Neuronal stem cell (in vitro differentiated cells): ENCODE data around the gene EXOSC5.
"Not testable (repeated sequence)": the region's sequence is repeated elsewhere in the genome, so short reads cannot be mapped to it uniquely, and the experiment has no call there.

Experiments
- DNase-seq: peaks from one replicate; pipeline ENCODE4 v3.0.0-alpha.2; 2013; ENCODE audit warnings: low spot score
- H2AFZ ChIP-seq: one replicate; pipeline ENCODE4 v1.6.1; 2013; ENCODE audit warnings: mild to moderate bottlenecking, low read length, inconsistent platforms
- H2AK5ac ChIP-seq: 2 replicates; pipeline ENCODE4 v1.6.1; 2013; ENCODE audit warnings: low read depth, mild to moderate bottlenecking, inconsistent platforms, low read length, moderate library complexity, mixed read lengths
- H2BK120ac ChIP-seq: 2 replicates; pipeline ENCODE4 v1.6.1; 2013; ENCODE audit warnings: low read depth, mild to moderate bottlenecking, inconsistent platforms, low read length, moderate library complexity, mixed read lengths
- H2BK12ac ChIP-seq: one replicate; pipeline ENCODE4 v1.6.1; 2013; ENCODE audit warnings: low read length, inconsistent platforms
- H2BK15ac ChIP-seq: 2 replicates; pipeline ENCODE4 v1.6.1; 2013; ENCODE audit warnings: mild to moderate bottlenecking, low read length, inconsistent platforms, mixed read lengths
- H2BK5ac ChIP-seq: one replicate; pipeline ENCODE4 v1.6.1; 2013; ENCODE audit warnings: inconsistent platforms, mild to moderate bottlenecking, low read length, moderate library complexity
- H3K14ac ChIP-seq: one replicate; pipeline ENCODE4 v1.6.1; 2013; ENCODE audit warnings: low read length, inconsistent platforms
- H3K18ac ChIP-seq: 2 replicates; pipeline ENCODE4 v1.6.1; 2013; ENCODE audit warnings: low read length, inconsistent platforms
- H3K23ac ChIP-seq: 2 replicates; pipeline ENCODE4 v1.6.1; 2013; ENCODE audit warnings: low read depth, mild to moderate bottlenecking, mixed read lengths, low read length, inconsistent platforms; ENCODE audit not compliant: poor library complexity
- H3K27ac ChIP-seq: replicated peaks from 3 replicates; pipeline ENCODE4 v1.5.1; 2013; ENCODE audit warnings: low read length, inconsistent platforms
- H3K27me3 ChIP-seq, 3 experiments: 2 replicates each; pipeline ENCODE4 v1.6.1; 2013; ENCODE audit warnings: low read length in 3 of 3, mild to moderate bottlenecking in 2 of 3, inconsistent platforms in 1 of 3, low read depth in 1 of 3, mixed read lengths in 1 of 3, moderate library complexity in 1 of 3; ENCODE audit not compliant: control insufficient read depth in 3 of 3, insufficient read depth in 3 of 3
- H3K36me3 ChIP-seq, 2 donors: replicated peaks in 1 of 2; 2 replicates each; pipeline ENCODE4 v1.6.1; 2013; ENCODE audit warnings: low read length in 2 of 2; ENCODE audit not compliant: control insufficient read depth in 2 of 2, insufficient read depth in 2 of 2
- H3K4ac ChIP-seq: 2 replicates; pipeline ENCODE4 v1.6.1; 2013; ENCODE audit warnings: inconsistent platforms, mild to moderate bottlenecking, low read length, moderate library complexity
- H3K4me1 ChIP-seq, 2 donors: 1 replicate in 1 of 2; 2 replicates in 1 of 2; pipeline ENCODE4 v1.6.1; 2013; ENCODE audit warnings: low read length in 2 of 2, low read depth in 1 of 2; ENCODE audit not compliant: control insufficient read depth in 2 of 2, insufficient read depth in 1 of 2
- H3K4me2 ChIP-seq: one replicate; pipeline ENCODE4 v1.6.1; 2013; ENCODE audit warnings: mild to moderate bottlenecking, low read length, inconsistent platforms; ENCODE audit not compliant: insufficient read depth, poor library complexity, severe bottlenecking
- H3K4me3 ChIP-seq, 2 donors: 2 replicates each; pipeline ENCODE4 v1.5.1; 2013; ENCODE audit warnings: low read length in 2 of 2, mild to moderate bottlenecking in 2 of 2, inconsistent platforms in 1 of 2, moderate library complexity in 1 of 2
- H3K79me1 ChIP-seq: one replicate; pipeline ENCODE4 v1.6.1; 2013; ENCODE audit warnings: low read depth, mild to moderate bottlenecking, inconsistent platforms, low read length, moderate library complexity
- H3K9ac ChIP-seq: one replicate; pipeline ENCODE4 v1.6.1; 2013; ENCODE audit warnings: mild to moderate bottlenecking, low read depth, low read length, inconsistent platforms; ENCODE audit not compliant: poor library complexity
- H3K9me3 ChIP-seq, 2 donors: replicated peaks in 1 of 2; 2 replicates each; pipeline versions ENCODE3 to v1.6.1; 2013; ENCODE audit warnings: low read length in 2 of 2, mild to moderate bottlenecking in 2 of 2, inconsistent platforms in 1 of 2, low read depth in 1 of 2, mixed read lengths in 1 of 2, moderate library complexity in 1 of 2; ENCODE audit not compliant: control insufficient read depth in 2 of 2, insufficient read depth in 1 of 2
- H4K8ac ChIP-seq: one replicate; pipeline ENCODE4 v1.6.1; 2013; ENCODE audit warnings: low read depth, mild to moderate bottlenecking, inconsistent platforms, low read length, moderate library complexity
- H4K91ac ChIP-seq: one replicate; pipeline ENCODE4 v1.6.1; 2013; ENCODE audit warnings: low read length, low read depth, mild to moderate bottlenecking, inconsistent platforms; ENCODE audit not compliant: poor library complexity
- WGBS, 2 donors: extraction: QIAGEN DNeasy Blood & Tissue Kit; methylation state at CpG; one replicate each; pipeline ENCODE4 v1.1.7; 2013; ENCODE audit warnings: missing lambda C conversion rate in 2 of 2, mixed read lengths in 1 of 2; ENCODE audit not compliant: insufficient read length in 2 of 2, insufficient replicate concordance in 1 of 2; ENCODE audit errors: extremely low coverage in 2 of 2; 5-methylcytosine and 5-hydroxymethylcytosine counted together

The EXOSC5 gene

GRCh38 chr19:41437944-41438574, 40.9 kb upstream of the EXOSC5 start:
- no peak overlapping the region for H2AK5ac ChIP-seq
- H3K4me1 ChIP-seq, result no peaks in the 10 kb centered on the region
- H2BK5ac ChIP-seq, result no peak overlapping the region
- no peak overlapping the region for H3K4ac ChIP-seq
- no peak overlapping the region for H2AFZ ChIP-seq
- no peak overlapping the region for H3K9ac ChIP-seq
- H3K4me2 ChIP-seq, result no peak overlapping the region
- H3K79me1 ChIP-seq, result no peaks in the 10 kb centered on the region
- no peak overlapping the region for H2BK15ac ChIP-seq
- no peak overlapping the region for H4K91ac ChIP-seq
- peaks cover 17 to 27% of the 10 kb centered on the region in 2 donors for H3K36me3 ChIP-seq
- H2BK120ac ChIP-seq, result no peak overlapping the region
- no peaks in the 10 kb centered on the region for H3K27me3 ChIP-seq
- no CpG with 5 or more reads among the region's 7 CpGs for WGBS, 2 donors
- peaks cover 0 to 2% of the 10 kb centered on the region in 2 donors for H3K9me3 ChIP-seq
- no peak overlapping the region for H3K14ac ChIP-seq
- H3K4me3 ChIP-seq, result no peak overlapping the region
- no peak for DNase-seq
- H2BK12ac ChIP-seq, result no peak overlapping the region
- no peak overlapping the region for H3K18ac ChIP-seq
- H4K8ac ChIP-seq, result no peak overlapping the region
- H3K23ac ChIP-seq, result no peak overlapping the region
- H3K27ac ChIP-seq, result no peak overlapping the region

DNA sequence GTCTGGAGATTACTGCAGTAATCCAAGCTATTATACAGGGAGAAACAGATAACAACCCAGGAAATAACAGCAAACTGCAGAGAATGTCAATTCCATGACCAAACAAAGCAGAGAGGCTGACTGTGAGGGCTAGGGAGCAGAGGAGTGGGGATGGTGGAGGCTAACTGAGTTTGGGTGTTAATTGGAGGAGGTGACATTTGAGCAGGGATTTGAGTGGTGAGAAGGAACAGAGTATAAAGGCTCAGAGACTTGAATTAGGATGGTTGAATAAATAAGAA, 39.5 kb upstream of the EXOSC5 start:
- Histone ChIP-seq H2AK5ac (no peak overlapping the region), H4K91ac (no peak overlapping the region), H3K9ac (no peak overlapping the region), H3K23ac (no peak overlapping the region), H2BK15ac (no peak overlapping the region), H3K27ac (no peak overlapping the region), H2AFZ (no peak overlapping the region), H3K4me1 (no peaks in the 10 kb centered on the region), H3K18ac (no peak overlapping the region), H3K4me3 (no peak overlapping the region), H2BK5ac (no peak overlapping the region), H3K4me2 (no peak overlapping the region), H3K36me3 (peaks cover 31 to 42% of the 10 kb centered on the region in 2 donors), H3K14ac (no peak overlapping the region), H3K27me3 (no peaks in the 10 kb centered on the region), H3K9me3 (peaks cover 0 to 2% of the 10 kb centered on the region in 2 donors), H4K8ac (no peak overlapping the region), H2BK12ac (no peak overlapping the region), H3K4ac (no peak overlapping the region), H3K79me1 (peaks cover 5% of the 10 kb centered on the region), H2BK120ac (no peak overlapping the region)
- no peak for DNase-seq

DNA sequence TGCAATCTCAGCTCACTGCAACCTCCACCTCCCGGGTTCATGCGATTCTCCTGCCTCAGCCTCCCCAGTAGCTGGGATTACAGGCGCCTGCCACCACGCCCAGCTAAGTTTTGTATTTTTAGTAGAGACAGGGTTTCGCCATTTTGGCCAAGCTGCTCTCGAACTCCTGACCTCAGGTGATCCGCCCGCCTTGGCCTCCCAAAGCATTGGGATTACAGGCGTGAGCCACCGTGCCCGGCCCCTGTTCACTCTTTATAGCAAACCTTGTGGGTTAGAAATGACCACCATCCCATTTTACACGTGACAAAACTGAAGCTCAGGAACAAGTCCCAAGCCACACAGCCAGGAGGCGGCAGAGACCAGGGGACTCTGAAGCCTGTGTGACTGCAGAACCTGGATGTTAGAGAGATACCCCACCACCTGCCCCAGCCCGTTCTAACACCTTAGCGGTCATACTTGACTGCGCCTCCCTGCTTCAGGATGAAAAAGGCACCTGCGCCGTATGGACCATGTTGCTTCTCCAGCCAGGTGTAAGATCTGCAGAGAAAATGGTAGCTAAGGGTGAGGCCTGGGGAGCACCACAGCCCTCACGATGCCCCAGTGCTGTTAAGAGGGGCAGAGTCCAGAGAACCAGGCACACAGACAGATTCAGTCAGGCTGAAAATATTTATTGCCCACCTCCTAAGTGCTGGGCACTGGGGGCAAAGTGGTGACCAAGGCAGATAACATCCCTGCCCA, 38.9 kb upstream of the EXOSC5 start:
- H3K18ac ChIP-seq, result no peak overlapping the region
- no peak overlapping the region for H4K91ac ChIP-seq
- no peak overlapping the region for H2AK5ac ChIP-seq
- H3K36me3 ChIP-seq, result peaks cover 36 to 47% of the 10 kb centered on the region in 2 donors
- no peaks in the 10 kb centered on the region for H3K27me3 ChIP-seq
- no peak overlapping the region for H2BK5ac ChIP-seq
- no peak overlapping the region for H2BK15ac ChIP-seq
- H2BK12ac ChIP-seq, result no peak overlapping the region
- no peak overlapping the region for H3K14ac ChIP-seq
- H3K23ac ChIP-seq, result no peak overlapping the region
- H3K4me2 ChIP-seq, result no peak overlapping the region
- no peak overlapping the region for H3K9ac ChIP-seq
- no CpG with 5 or more reads among the region's 19 CpGs for WGBS, 2 donors
- no peak for DNase-seq
- H3K9me3 ChIP-seq, result peaks cover 0 to 2% of the 10 kb centered on the region in 2 donors
- no peak overlapping the region for H3K4ac ChIP-seq
- H3K27ac ChIP-seq, result no peak overlapping the region
- no peak overlapping the region for H2AFZ ChIP-seq
- H4K8ac ChIP-seq, result no peak overlapping the region
- H3K79me1 ChIP-seq, result peaks cover 5% of the 10 kb centered on the region
- no peak overlapping the region for H2BK120ac ChIP-seq
- no peaks in the 10 kb centered on the region for H3K4me1 ChIP-seq
- H3K4me3 ChIP-seq, result no peak overlapping the region

DNA sequence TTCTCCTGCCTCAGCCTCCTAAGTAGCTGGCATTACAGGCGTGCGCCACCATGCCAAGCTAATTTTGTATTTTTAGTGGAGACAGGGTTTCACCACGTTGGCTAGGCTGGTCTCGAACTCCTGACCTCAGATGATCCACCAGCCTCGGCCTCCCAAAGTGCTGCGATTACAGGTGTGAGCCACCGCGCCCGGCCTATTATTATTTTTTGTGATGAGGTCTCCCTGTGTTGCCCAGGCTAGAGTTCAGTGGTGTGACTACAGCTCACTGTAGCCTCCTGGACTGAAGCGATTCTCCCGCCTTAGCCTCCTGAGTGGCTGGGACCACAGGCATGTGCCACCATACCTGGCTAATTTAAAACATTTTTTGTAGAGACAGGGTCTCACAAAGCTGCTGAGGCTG, 38.2 kb upstream of the EXOSC5 start:
- H3K23ac ChIP-seq, H3K27ac ChIP-seq, H4K8ac ChIP-seq, H3K79me1 ChIP-seq, H3K4me3 ChIP-seq, H2BK12ac ChIP-seq, H3K14ac ChIP-seq, H3K9me3 ChIP-seq, H2BK120ac ChIP-seq, H3K27me3 ChIP-seq, H2AK5ac ChIP-seq, H3K4me1 ChIP-seq, H2AFZ ChIP-seq, DNase-seq, H4K91ac ChIP-seq, H3K4ac ChIP-seq, H2BK15ac ChIP-seq, H3K9ac ChIP-seq, H2BK5ac ChIP-seq, H3K4me2 ChIP-seq, H3K18ac ChIP-seq: not testable (repeated sequence)
- no CpG with 5 or more reads among the region's 11 CpGs for WGBS, 2 donors
- peaks cover 40 to 54% of the 10 kb centered on the region in 2 donors for H3K36me3 ChIP-seq
